Measurements from ENCODE around the gene SLC43A1. TPM values are rescaled to one million over a fixed set of nuclear protein-coding genes. Genes with fewer than 3 reads are reported as not detected.

The SLC43A1 gene
- 46.9 and 48.5 TPM in 2 replicates for total RNA-seq
- long read RNA-seq, transcript SLC43A1-201 (15 exons, 2,598 nt), result major isoform, 102 of 214 reads
- long read RNA-seq, transcript SLC43A1-204 (15 exons, 2,358 nt), result minor isoform, 22 of 214 reads
- long read RNA-seq, partial matches to known transcripts, result 31 of 214 reads
- long read RNA-seq, other reads (novel, unspliced or antisense), result 59 of 214 reads

DNA sequence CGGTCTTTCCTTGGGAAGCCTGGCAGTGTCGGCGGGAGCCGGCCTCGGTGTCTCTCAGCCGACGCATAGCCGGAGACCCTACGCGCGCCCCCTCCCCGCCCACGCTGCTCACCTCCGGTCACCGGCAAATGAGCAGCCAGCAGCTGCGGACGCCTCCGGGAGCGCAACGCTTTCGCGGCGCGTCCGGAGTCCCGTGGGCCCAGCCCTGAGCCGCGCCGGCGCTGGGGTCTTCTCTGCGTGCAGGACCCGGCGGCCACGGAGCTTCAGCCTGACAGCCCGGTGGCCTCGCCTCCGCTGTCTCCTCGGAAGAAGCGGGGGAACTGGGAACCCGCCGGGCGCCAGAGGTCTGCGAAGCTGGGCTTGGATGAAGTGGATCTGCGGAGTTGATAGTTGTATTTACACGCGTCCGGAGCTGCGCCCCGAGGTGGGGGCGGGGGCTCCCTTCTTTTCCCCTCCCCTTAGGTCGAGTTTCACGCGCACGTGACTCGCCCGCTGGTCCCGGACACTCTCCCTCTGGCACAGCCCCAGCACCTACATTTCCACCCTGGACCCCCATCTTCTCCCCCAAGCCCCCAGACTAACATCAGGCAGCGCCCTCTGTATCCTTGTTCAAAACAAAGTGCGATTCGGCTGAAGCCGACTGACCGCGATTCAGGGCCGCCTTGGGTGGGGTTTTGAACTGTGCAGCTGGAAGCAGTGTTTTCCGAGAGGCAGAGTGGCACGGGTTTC is at the start of gene SLC43A1:
TSS of gene SLC43A1 (minus strand) at position 371 of the 729 bp plus-strand sequence. CDS start 1,591 bp downstream, outside the sequence.
- no peaks in the 10 kb centered on the region for H3K36me3 Mint-ChIP-seq (ENCODE audit: insufficient read depth)
- H3K9me3 Mint-ChIP-seq (ENCODE audit: low read depth), result no peaks in the 10 kb centered on the region
- peak within 1 kb of the TSS; percentile 93 for H3K4me3 Mint-ChIP-seq (ENCODE audit: low read depth)
- peak within 1 kb of the TSS; percentile 94 for H3K27ac Mint-ChIP-seq
- H3K27me3 Mint-ChIP-seq, result peaks cover 16% of the 10 kb centered on the region
- TF ChIP-seq, protein P1, sequence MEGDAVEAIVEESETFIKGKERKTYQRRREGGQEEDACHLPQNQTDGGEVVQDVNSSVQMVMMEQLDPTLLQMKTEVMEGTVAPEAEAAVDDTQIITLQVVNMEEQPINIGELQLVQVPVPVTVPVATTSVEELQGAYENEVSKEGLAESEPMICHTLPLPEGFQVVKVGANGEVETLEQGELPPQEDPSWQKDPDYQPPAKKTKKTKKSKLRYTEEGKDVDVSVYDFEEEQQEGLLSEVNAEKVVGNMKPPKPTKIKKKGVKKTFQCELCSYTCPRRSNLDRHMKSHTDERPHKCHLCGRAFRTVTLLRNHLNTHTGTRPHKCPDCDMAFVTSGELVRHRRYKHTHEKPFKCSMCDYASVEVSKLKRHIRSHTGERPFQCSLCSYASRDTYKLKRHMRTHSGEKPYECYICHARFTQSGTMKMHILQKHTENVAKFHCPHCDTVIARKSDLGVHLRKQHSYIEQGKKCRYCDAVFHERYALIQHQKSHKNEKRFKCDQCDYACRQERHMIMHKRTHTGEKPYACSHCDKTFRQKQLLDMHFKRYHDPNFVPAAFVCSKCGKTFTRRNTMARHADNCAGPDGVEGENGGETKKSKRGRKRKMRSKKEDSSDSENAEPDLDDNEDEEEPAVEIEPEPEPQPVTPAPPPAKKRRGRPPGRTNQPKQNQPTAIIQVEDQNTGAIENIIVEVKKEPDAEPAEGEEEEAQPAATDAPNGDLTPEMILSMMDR (IDR thresholded peaks at IDR 0.05; ENCODE audit: unreplicated experiment), result no peak
- DNase-seq (ENCODE audit: low spot score, unreplicated experiment), result peak; percentile 37
- peaks cover 8% of the 10 kb centered on the region for H3K4me1 Mint-ChIP-seq (ENCODE audit: low read depth)

DNA sequence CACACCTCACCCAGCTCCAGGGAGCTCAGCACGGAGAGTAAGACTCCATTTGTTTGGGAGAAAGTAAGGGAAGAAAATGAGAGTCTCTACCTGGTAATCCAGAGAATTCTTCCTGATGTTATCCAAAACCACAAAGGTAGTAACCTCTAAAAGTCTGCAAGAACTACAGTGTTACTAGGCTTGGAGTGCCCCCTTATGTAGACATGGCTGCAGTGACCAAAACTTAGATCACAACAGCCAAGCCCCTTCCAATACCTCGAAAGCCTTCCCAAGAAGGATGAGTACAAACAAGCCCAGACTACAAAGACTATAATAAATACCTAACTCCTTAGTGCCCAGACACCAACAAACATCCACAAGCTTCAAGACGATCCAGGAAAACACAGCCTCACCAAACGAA is 47.1 kb upstream of the SLC43A1 start:
- TF ChIP-seq, protein P1 (IDR thresholded peaks at IDR 0.05; ENCODE audit: unreplicated experiment), result peak; percentile 27
- no peak for DNase-seq (ENCODE audit: low spot score, unreplicated experiment)
- Mint-ChIP-seq H3K9me3 (ENCODE audit: low read depth) (no peaks in the 10 kb centered on the region), H3K4me3 (ENCODE audit: low read depth) (no peak overlapping the region), H3K27me3 (no peaks in the 10 kb centered on the region), H3K4me1 (ENCODE audit: low read depth) (peaks cover 12% of the 10 kb centered on the region), H3K36me3 (ENCODE audit: insufficient read depth) (no peaks in the 10 kb centered on the region), H3K27ac (no peak overlapping the region)

DNA sequence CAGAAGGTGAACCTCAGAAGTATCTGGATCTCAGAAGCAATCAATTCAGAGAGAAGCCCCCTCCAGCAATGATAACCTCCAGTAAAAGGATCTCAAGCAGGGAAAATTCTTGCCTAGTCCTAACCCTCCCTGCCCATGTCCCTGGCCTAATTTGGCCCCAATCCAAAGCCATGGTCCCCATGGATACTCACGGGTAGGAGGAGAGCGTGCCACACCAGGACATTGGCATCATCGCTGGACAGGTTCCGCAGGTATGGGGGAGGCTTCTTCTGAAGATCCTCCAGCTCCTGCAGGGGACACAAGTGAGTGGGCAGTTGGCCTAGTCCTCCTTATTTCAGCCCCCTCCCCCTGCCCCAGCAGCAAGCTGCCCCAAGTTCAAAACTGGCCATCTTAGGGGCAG is 44.6 kb upstream of the SLC43A1 start:
- Mint-ChIP-seq H3K4me3 (ENCODE audit: low read depth) (no peak overlapping the region), H3K27me3 (no peaks in the 10 kb centered on the region), H3K36me3 (ENCODE audit: insufficient read depth) (peaks cover 4% of the 10 kb centered on the region), H3K4me1 (ENCODE audit: low read depth) (peaks cover 3% of the 10 kb centered on the region), H3K9me3 (ENCODE audit: low read depth) (no peaks in the 10 kb centered on the region), H3K27ac (no peak overlapping the region)
- DNase-seq (ENCODE audit: low spot score, unreplicated experiment), result no peak
- TF ChIP-seq, protein P1 (IDR thresholded peaks at IDR 0.05; ENCODE audit: unreplicated experiment), result no peak

DNA sequence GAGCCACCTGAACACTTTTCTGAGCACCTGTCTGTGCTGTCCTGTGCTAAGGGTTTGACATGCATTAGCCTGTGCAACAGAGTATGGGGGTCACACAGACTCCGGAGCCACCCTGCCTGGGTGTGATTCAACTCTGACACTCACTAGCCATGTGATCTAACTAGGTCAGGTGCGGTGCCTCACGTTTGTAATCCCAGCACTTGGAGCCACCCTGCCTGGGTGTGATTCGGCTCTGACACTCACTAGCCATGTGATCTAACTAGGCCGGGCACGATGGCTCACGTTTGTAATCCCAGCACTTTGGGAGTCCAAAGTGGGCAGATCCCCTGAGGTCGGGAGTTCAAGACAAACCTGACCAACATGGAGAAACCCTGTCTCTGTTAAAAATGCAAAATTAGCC is 40.5 kb upstream of the SLC43A1 start:
- no peaks in the 10 kb centered on the region for H3K4me1 Mint-ChIP-seq (ENCODE audit: low read depth)
- DNase-seq (ENCODE audit: low spot score, unreplicated experiment), result no peak
- no peak overlapping the region for H3K4me3 Mint-ChIP-seq (ENCODE audit: low read depth)
- TF ChIP-seq, protein P1 (IDR thresholded peaks at IDR 0.05; ENCODE audit: unreplicated experiment), result no peak
- no peaks in the 10 kb centered on the region for H3K27me3 Mint-ChIP-seq
- peaks cover 9% of the 10 kb centered on the region for H3K36me3 Mint-ChIP-seq (ENCODE audit: insufficient read depth)
- H3K9me3 Mint-ChIP-seq (ENCODE audit: low read depth), result no peaks in the 10 kb centered on the region
- H3K27ac Mint-ChIP-seq, result no peak overlapping the region

DNA sequence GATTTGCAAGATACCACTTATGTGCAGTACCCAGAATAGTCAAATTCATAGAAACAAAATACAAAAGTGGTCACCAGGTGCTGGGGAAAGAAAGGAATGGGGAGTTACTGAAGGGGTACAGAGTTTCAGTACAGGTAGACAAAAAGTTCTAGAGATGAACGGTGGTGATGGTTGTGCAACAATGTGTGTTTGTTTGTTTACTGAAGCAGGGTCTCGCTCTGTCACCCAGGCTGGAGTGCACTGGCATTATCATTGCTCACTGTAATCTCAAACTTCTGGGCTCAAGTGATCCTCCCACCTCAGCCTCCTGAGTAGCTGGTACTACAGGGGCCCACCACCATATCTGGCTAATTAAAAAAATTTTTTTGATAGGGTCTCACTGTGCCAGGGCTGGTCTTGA is 39.9 kb upstream of the SLC43A1 start:
- no peak overlapping the region for H3K4me3 Mint-ChIP-seq (ENCODE audit: low read depth)
- TF ChIP-seq, protein P1 (IDR thresholded peaks at IDR 0.05; ENCODE audit: unreplicated experiment), result no peak
- no peaks in the 10 kb centered on the region for H3K9me3 Mint-ChIP-seq (ENCODE audit: low read depth)
- DNase-seq (ENCODE audit: low spot score, unreplicated experiment), result no peak
- no peaks in the 10 kb centered on the region for H3K27me3 Mint-ChIP-seq
- no peak overlapping the region for H3K27ac Mint-ChIP-seq
- H3K4me1 Mint-ChIP-seq (ENCODE audit: low read depth), result no peaks in the 10 kb centered on the region
- peaks cover 9% of the 10 kb centered on the region for H3K36me3 Mint-ChIP-seq (ENCODE audit: insufficient read depth)

Data from progenitor cell of endocrine pancreas (in vitro differentiated cells).